ENCODE results near the gene NPR1.
"Not testable (repeated sequence)": the region's sequence is repeated elsewhere in the genome, so short reads cannot be mapped to it uniquely, and the experiment has no call there.

The NPR1 gene

GRCh38 chr1:153678519-153679336 lies at the start of gene NPR1:
Gene NPR1, plus strand, starts transcription at chr1:153678688. Its CDS starts 421 bp downstream, at chr1:153679109.
- no peak for DNase-seq (ENCODE audit: low read depth in 3 of 3)

DNA sequence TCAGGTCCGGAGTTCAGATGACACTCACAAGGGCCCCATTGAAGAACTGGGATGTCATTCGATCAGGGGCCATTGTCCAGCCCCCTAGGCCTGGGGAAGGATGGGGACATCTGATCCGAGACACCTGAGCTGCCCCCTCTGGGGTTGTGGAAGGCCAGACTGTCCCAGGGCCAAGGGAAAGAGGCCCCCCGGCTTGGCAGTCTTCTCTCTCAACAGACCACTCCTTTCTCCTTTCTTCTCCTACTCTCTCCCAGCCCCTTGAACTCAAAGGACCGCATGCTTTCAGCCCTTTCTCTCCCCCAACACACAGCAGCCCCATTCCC lies 49.2 kb upstream of the NPR1 start:
- DNase-seq (ENCODE audit: low read depth in 3 of 3): no peak

DNA sequence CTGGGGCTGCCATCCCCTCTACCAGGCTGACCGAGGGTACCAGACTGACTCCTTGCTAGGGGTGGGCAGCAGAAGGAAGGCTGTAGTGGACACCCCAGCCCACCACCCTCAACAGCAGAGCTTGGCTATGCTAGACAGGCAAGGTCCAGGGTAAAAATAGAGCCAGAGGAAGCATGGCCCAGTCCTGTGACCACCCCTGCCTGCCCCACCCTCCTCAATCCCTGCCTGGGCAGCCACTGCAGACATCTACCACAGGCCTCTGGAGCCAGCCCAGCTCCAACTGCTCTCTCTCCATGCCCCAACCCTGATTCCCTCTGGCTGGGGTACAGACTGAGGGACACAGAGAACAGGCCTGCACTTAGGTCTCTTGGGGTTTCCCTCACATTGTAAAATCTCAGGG lies 48.5 kb upstream of the NPR1 start:
- no peak for DNase-seq (ENCODE audit: low read depth in 3 of 3)

DNA sequence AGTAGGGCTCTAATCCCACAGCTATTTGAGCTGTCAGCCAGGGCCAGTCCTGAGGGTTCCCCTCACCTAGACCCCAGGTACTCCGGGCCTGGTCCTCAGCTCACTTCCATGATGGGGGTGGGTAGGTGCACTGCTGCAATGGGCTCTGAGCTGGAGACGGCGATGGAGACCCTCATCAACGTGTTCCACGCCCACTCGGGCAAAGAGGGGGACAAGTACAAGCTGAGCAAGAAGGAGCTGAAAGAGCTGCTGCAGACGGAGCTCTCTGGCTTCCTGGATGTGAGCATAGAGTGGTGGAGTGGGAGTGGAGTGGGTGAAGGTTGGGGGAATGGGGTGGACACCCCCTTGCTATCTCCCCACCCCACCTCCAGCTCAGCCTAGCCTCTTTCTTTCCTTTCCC lies 48.1 kb upstream of the NPR1 start:
- DNase-seq (ENCODE audit: low read depth in 3 of 3): no peak

- no peak for DNase-seq (ENCODE audit: low read depth in 3 of 3)
Observed at GRCh38 chr1:153631047-153632022, 47.2 kb upstream of the NPR1 start.

DNA sequence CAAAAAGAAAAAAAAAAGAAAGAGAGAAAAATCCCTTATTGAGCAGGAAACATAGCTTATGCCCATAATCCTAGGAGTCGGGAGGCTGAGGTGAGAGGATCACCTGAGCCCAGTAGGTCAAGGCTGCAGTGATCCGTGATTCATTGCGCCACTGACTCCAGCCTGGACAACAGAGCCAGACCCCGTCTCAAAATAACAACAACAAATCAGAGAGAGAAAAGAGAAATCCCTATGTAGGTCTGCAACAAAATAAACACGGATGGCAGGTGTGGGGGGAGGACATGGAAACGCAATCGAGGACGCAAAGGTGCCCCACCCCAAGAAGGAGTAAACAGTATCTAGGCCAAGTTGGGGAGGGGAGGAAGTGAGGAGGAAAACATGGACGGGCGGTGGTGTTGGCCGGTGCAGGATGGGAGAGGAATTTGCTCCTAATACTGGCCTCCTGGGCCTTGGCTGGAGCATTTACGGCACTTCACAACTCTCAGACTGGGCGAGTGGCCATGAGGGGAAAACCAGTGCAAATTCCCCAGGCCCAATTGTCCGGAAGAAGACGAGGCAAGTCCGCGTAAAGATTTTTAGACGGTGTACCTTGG lies 45.2 kb upstream of the NPR1 start:
- no peak for DNase-seq (ENCODE audit: low read depth in 3 of 3)

- DNase-seq (ENCODE audit: low read depth in 3 of 3): peak; percentile 92 to 98 (median 94)
Observed at GRCh38 chr1:153633754-153634665, 44.5 kb upstream of the NPR1 start, which contains the start of gene CHTOP. Gene CHTOP, plus strand, starts transcription at chr1:153634066. Its CDS starts 2,523 bp downstream, at chr1:153636589.

- DNase-seq (ENCODE audit: low read depth in 3 of 3): no peak
Observed at GRCh38 chr1:153635872-153636271, 42.6 kb upstream of the NPR1 start.

- no peak for DNase-seq (ENCODE audit: low read depth in 3 of 3)
Observed at GRCh38 chr1:153636312-153636711, 42.2 kb upstream of the NPR1 start.

DNA sequence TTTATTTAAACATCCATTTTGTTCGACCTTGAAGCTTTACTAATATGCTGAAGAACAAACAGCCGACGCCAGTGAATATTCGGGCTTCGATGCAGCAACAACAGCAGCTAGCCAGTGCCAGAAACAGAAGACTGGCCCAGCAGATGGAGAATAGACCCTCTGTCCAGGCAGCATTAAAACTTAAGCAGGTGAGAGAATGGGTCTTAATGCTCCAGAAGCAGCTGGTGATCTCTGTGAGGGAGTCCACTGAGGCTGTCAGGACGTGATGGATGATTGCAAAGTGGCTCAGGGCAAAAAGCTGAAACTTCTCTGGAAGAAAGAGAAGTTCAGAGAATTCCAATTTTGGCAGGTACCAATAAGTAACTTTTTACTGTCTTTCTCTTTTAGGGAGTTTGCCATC lies 40.2 kb upstream of the NPR1 start:
- no peak for DNase-seq (ENCODE audit: low read depth in 3 of 3)

GRCh38 chr1:153639280-153639679 lies 39.2 kb upstream of the NPR1 start:
- DNase-seq (ENCODE audit: low read depth in 3 of 3): no peak

GRCh38 chr1:153640213-153640612 lies 38.3 kb upstream of the NPR1 start:
- DNase-seq (ENCODE audit: low read depth in 3 of 3): not testable (repeated sequence)

- DNase-seq (ENCODE audit: low read depth in 3 of 3): no peak
Observed at GRCh38 chr1:153640861-153641260, 37.6 kb upstream of the NPR1 start.

DNA sequence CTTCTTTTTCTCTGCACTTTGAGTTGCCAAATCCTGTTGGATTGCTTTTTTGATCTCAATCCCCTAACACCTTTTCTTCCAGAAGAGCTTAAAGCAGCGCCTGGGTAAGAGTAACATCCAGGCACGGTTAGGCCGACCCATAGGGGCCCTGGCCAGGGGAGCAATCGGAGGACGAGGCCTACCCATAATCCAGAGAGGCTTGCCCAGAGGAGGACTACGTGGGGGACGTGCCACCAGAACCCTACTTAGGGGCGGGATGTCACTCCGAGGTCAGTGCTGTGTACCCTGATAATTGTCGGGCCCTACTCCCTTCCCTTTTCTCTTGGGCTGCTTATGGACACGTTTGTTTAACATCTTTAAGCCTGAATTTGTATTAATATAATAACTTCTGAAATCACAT lies 36.3 kb upstream of the NPR1 start:
- no peak for DNase-seq (ENCODE audit: low read depth in 3 of 3)

DNA sequence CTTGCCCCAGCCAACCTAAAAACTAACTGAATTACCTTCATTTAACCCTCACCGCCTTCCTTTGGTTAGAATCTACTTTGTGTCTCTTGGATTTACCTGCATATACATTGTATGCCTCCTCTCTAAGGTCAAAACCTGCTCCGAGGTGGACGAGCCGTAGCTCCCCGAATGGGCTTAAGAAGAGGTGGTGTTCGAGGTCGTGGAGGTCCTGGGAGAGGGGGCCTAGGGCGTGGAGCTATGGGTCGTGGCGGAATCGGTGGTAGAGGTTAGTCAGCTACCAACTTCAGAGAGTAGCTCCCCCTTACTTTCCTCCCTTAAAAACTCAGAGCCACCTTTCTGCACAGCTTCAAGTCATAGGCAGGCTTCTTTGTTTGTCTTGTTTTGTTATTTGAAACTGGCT lies 35.4 kb upstream of the NPR1 start:
- DNase-seq (ENCODE audit: low read depth in 3 of 3): no peak

DNA sequence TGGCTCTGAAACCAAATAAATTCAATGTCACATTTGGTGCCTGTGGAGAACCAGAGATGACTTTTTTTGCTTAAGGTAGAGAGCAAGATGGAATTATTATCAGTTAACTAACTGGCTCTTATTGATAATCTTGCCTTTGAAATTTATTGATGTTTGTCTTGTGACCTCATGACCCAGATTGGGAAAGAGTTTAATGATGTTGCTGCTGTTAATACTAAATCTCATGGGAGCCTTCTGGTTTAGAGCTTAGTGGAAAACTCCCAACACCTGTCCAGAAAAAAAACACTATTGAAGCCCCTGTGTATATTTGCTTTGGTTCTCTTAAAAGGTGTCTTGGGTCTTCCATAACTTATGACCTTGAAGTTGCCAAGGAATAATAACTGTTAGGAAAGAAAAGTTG lies 34.7 kb upstream of the NPR1 start:
- DNase-seq (ENCODE audit: low read depth in 3 of 3): no peak

DNA sequence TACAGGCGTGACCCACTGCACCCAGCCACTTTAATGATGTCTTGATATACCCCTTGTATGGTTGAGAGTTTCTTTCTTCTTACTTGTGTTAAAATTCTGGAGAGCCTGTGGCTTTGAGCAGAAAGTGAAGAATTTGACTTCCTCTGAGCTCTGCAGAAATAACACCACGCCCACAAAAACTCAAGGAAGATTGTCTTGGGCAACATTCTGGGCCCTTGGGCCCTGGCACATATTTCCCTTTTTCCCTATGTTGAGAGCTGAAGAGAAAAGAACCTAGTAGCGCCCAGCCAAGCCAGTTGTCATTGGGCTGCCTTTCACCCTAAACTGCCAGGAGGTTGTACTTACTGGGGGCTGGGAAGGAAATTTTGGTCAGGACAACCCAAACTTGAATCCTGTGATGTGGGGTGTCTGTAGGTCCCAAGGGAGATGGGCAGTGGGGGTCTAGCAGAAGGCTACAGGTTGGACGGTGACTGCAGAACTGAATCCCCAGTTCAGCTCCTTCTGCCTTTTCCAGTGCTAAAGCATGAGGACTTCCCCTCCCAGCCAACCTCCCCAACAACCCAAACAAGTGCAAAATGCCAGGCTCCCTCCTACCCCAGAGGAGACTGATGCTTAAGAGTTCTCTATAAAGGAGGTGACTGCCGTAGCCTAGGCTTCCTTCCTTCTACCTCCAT lies 31.7 kb upstream of the NPR1 start:
- DNase-seq (ENCODE audit: low read depth in 3 of 3): no peak

GRCh38 chr1:153647346-153647714 lies 31.2 kb upstream of the NPR1 start:
- DNase-seq (ENCODE audit: low read depth in 3 of 3): no peak

DNA sequence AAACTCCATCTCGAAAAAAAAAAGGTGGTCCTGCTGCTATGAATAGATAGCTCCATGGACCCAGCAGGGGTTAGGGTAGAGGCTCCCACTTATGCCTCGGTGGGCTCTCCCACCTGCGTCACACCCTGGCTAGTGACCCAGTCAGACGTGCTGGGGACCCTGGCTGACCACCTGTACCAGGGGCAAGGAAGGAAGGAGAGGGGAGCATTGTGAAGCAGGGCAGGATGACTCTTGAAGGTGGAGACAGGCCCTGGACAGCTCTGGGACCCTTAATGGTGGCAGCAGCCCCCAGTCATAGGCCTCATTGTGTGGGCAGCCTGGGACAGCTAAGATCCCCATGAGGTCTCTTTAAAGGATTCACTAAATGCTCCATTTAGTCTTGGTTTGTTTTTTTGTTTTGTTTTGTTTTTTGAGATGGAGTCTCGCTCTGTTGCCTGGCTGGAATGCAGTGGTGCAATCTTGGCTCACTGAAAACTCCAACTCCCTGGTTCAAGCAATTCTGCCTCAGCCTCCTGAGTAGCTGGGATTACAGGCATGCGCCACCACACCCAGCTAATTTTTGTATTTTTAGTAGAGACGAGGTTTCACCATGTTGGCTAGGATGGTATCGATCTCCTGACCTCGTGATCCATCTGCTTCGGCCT lies 30.4 kb upstream of the NPR1 start:
- DNase-seq (ENCODE audit: low read depth in 3 of 3): no peak

DNA sequence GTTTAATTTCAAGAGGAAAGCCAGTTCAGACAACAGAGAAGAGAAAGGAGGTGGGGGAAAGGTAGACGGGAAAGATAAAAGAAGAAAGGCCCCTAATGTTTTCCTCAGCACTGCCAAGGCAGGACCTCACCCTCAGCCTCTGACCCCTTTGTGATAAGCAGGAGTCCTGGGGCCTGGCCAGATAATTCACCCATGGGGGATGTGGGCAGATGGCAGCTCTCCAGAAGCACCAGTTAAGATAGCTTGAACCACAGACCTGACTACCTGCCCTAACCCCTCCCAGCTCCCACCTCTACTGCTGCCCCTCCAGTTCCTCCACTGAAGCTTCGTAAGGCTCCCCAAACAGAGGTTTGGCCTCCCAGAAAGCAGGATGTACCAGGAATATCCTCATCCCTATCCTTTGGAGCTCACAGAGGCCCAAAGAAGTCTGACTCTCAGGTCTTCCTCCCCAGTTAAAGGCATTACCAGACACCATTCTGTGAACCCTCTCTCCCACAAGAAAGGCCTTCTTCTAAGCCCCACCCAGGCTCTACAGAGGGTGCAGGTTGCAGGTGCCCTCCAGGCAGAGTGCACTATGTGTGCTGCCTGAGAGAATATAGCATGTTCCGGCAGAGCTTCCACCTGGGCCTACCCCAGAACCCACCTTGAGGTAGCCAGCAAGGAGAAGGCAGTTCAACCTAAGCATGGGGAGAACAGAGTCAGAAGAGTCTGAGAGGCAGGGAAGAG lies 29.2 kb upstream of the NPR1 start:
- no peak for DNase-seq (ENCODE audit: low read depth in 3 of 3)

Measured in stimulated activated CD4-positive, alpha-beta T cell treated with anti-CD3 and anti-CD28 coated beads, TNF-alpha, amount 100 ng/mL, for 4 hours (primary cell).